GM19438 (cell line): Measurements from ENCODE around the gene PANX3.
"Not testable (repeated sequence)": the region's sequence is repeated elsewhere in the genome, so short reads cannot be mapped to it uniquely, and the experiment has no call there.

Experiments
- ATAC-seq: cut with Tn5 transposase; IDR thresholded peaks from one replicate; pipeline ENCODE4 v1.9.1; 2021; ENCODE audit warnings: low read depth; ENCODE audit not compliant: unreplicated experiment

PANX3 gene, protein sequence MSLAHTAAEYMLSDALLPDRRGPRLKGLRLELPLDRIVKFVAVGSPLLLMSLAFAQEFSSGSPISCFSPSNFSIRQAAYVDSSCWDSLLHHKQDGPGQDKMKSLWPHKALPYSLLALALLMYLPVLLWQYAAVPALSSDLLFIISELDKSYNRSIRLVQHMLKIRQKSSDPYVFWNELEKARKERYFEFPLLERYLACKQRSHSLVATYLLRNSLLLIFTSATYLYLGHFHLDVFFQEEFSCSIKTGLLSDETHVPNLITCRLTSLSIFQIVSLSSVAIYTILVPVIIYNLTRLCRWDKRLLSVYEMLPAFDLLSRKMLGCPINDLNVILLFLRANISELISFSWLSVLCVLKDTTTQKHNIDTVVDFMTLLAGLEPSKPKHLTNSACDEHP

DNA sequence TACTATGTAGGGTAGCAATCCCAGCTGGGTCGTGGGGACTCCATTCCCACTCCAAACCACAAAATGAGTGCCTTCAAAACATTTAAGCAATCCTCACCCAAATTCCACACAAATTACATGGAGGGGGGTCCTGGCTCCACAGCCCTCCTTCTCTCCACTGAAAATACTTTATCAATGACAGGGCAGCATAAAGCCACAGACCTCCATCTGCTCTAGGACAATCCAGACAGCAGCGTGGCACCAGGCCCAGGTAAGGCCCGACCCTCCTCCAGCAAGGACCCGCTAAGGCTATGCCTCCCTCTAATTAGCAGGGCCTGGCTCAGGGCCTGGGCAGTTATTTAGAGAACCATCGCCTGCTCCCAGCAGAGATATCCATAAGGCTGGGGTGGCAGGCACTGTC is at the start of gene PANX3:
Gene PANX3, plus strand, starts transcription at position 365 of the 400 bp plus-strand sequence. CDS start 129 bp downstream, outside the sequence.
- no peak for ATAC-seq

DNA sequence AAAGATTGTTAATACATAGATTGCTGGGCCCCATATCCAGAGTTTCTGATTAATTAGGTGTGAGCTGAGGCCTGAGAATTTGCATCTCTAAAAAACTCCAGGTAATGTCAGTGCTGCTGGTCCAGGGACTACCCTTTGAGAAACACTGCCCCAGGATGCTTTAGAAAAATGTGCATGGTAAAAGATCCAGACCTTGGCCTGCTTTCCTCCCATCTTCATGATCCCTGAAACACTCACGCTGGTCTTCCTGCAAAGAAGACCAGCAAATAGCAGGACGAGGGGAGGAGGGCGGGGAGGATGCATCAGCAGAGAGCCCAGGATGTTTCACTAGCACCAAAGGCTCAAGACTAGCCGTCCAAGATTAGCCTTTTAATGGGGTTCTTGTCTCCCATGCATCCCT is 41.5 kb upstream of the PANX3 start, which contains the start of gene OR8A1:
Gene OR8A1, plus strand, starts transcription at position 301 of the 400 bp plus-strand sequence. CDS start 123 bp downstream, outside the sequence.
- no peak for ATAC-seq

DNA sequence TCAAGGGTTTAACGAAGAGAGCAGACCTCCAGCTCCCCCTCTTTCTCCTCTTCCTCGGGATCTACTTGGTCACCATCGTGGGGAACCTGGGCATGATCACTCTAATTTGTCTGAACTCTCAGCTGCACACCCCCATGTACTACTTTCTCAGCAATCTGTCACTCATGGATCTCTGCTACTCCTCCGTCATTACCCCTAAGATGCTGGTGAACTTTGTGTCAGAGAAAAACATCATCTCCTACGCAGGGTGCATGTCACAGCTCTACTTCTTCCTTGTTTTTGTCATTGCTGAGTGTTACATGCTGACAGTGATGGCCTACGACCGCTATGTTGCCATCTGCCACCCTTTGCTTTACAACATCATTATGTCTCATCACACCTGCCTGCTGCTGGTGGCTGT is 41.1 kb upstream of the PANX3 start:
- no peak for ATAC-seq

DNA sequence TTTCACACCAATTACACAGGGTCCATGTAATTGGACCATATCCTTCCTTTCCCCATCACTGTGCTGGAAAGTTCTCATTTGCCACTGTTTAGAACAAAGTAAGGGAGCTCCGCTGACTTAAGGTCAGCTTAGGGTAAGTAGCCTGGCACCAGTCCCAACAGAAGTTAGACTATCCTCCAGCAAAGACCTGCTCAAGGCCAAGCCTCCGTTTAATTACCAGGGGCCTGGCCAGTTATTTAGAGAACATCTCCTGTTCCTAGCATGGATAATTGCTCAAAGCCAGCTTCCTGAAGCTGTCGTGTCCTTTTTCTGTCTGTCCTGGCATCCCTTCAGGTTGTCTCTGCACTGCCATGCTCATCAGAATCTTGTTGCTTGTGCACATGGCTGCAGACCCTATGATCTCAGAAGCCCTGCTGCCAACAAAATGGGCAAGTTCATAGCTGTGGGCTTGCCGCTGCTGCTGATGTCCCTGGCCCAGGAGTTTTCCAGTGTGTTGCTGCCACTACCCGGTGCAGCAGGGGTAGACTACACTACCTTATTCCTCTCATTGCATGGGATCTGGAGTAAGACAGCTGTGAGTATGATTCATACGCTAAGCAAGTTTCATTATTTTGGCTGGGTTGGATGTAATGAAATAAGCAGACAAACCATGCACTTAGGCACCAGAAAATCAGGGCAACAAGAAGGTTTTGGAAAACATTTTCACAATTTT is 33.4 kb upstream of the PANX3 start:
- ATAC-seq: no peak

DNA sequence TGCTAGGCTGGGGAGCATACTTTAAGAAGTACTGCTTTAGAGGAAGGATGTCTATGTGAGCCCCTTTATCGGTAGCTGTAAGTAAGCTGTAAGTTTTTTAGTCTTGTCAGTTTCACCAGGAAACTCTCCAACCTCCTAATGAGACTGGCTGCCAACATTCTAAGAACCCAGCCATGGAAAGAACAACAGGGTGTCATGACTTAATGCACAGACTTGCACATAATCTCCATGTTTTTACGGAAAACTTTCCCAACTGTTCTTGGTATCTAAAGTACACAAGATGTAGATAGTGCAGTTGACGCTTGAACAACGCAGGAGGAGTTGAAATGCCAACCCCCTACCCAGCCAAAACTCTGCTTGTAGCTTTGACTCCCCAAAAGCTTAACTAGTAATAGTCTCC is 32.5 kb upstream of the PANX3 start:
- no peak for ATAC-seq

DNA sequence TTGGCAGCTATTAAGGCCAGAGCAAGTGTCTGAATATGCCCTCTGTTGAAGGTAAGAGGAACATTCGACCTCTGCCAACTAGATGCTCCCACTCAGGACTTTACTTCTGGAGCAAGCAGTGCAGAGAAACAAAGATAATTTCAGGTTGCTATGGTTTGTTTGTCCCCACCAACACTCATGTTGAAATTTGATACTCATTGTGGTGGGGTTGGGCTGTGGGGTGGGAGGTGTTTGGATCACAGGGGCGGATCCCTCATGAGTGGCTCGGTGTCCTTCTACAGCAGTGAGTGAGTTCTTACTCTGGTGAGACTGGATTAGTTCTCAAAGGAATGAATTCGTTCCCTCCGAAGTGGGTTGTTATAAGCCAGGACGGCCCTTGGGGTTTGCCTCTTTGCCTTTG is 29.4 kb upstream of the PANX3 start:
- no peak for ATAC-seq

DNA sequence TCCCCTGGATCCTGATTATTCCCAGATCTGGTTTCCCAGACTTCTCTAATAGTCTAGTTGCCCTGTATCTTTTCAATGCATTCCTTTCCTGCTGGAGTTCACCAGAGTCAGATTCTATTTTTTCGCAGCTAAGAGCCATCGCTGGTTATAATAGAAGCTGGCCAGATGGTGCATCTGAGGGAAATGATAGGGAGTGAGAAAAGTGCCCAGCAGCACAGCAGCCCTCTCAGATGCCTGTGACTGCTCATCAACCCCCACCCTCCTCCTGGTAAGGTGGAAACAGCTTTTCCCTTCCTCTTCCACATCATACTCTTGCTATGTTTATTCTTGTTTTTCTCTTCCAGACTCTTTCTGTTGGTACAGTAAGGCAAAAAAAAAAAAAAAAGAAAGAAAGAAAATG is 28.7 kb upstream of the PANX3 start:
- no peak for ATAC-seq

DNA sequence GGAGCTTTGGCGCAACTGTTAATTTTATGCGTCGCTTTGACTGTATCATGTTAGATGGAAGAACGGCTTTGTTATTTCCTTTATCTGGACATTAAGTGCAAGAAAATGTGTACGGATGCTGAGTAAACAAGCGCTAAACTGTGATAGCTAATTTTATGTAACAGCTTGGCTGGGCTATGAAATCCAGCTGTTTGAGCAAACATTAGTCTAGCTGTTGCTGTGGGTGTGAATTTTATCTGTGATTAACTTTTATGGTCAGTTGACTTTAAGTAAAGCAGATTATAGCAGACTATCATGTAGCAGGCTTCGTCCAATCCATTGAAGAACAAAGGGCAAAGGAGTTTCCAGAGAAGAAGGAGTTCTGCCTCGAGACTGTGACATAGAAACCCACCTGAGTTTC is 27.4 kb upstream of the PANX3 start:
- ATAC-seq: no peak

DNA sequence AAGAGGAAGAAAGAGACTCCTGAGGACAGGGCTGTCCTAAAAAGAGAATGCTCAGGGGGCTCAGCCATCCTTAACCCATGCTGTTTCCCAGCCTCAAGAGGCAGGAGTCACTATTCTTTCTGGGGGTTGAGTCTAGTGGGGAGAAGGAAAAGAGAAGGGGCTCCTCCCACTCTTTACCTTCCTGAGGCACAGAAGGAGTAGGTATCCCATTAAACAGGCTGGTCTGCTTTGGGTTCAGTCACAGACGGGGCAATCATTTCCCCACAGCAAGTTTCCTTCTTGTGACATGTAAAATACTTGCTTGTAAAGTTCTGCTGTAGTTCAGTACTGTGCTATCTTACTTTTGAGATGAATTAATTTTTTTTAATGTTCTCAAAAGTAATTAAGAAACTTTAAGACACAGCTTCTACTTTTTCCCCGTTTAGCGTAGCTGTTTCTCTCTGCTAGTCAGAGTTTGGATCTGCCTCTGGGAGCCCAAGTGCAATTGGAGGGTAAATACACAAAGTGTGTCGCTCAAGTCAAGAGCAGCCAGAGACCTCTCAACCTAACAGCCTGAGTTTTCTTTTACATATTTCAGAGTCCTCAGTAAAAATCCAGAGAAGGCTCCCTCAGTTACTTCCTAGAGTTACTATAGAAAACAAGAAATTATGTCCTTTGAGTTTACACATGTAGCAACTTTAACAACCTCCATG is 26.4 kb upstream of the PANX3 start:
- ATAC-seq: no peak

DNA sequence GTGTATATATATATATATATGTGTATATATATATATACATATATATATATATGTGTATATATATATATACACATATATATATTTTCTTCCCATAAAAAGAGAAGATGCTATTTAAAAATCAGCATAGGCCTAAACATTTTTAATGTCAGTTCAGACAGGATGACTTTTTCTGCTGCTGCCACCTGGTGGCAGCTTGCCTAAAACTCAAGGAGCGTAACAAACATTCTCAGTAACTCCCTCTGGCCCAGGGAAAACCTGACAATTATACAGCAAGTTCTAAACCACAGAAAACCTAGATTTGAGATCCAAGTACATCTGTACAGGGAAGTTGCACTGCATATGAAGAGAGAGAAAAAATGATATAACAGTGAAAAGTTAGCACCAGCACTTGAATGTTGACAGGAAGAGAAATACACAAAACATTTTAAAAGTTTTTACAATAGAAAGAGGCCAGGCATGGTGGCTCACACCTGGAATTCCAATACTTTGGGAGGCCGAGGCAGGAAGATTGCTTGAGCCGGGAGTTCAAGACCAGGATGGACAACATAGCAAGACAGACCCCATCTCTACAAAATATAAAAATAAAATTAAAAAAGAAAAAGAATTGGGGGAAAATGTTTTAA is 24.9 kb upstream of the PANX3 start:
- no peak for ATAC-seq

DNA sequence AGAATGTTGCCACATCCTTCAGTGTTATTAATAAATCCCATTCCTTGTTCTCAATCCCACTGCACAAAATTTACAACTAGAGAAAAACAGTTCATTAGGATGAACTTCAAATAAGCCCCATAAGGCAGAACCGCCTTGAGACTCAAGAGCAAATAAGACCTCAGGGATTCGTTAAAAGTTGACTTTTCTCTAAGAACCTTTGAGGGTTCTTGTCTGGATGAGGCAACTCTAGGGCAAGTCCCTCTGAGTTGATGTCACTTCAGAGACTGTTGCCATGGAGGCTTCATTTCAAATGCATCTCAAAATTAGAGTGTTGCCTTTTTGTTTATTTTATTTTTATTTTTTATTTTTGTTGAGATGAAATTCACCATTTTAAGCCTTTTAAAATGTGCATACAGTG is 19.8 kb upstream of the PANX3 start:
- ATAC-seq: no peak

DNA sequence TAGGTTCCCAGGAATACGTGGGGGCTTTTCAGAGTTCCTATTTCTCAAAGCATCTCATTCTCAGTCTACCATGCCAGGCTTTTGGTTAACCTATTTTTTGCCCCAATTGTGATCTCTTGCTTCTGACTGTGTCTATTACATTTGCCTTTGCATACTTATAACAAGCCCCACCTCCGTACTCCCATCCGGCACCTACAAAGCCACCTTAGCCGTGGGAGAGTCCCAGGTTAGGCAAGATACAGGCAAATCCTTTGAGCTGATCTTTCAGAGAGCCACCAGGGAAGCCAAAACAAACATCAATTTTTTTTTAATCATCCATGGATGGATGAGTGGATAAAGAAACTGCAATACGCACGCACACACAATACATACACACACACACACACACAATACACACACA is 18.6 kb upstream of the PANX3 start:
- no peak for ATAC-seq

DNA sequence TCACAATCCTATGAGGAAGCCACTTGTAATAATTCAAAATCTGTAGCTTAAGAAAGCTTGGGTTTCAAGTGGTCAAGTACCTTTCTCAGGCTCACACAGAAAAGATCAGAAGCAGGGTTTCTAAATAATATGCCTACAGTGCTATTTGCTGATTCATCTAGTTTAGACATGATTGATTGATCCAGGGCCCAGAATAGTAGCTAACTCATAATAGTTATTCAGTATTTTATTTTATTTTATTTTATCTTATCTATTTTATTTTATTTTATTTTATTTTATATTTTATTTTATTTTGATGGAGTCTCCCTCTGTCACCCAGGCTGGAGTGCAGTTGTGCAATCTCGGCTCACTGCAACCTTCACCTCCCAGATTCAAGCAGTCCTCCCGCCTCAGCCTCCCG is 15.9 kb upstream of the PANX3 start:
- ATAC-seq: no peak

DNA sequence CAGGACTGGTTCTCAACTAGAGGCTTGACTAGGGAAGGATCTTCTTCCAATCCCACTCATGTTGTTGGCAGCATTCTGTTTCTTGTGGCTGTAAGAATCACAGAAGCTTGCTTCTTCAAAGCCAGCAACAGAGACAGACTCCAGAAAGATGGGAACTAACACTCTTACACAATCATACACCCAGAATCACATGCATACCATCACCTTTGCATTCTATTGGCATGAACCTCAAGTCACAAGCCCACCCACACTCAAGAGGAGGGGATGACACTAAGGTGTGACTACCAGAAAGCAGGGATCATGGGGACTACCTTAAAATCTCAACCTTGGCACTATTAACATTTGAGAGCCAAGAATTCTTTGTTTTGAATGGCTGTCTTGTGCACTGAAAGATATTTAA is 13.6 kb upstream of the PANX3 start:
- ATAC-seq: no peak

DNA sequence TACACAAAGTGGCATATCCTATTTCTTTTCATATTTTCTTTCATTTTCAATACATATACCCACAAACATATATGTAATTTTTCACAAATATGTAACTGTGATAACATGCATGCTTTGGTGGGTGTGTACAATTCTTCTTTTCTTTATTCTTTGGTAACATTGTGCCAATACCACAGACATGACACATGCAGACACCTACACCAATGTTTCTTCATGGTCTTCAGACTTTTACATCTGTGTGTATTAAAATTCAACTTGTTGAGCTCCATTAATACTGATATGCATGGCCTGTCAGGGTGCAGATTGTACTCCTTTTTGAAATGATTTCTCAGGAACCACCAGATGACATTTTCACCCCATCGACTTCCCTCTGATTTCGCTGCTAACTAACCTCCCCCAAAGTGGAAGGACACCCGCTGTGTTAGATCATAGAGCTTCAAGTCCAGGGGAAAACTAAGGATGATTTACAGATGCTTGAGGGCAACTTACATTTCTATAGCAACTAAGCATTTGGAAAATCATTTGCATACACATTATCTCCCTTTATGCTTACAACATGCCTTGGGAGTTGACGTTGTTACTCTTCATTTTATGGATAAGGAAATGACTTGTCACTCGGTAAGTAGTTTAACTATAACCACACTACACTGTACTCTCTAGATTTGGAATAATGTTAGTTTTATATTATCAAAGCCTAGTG is 10.5 kb upstream of the PANX3 start:
- no peak for ATAC-seq

DNA sequence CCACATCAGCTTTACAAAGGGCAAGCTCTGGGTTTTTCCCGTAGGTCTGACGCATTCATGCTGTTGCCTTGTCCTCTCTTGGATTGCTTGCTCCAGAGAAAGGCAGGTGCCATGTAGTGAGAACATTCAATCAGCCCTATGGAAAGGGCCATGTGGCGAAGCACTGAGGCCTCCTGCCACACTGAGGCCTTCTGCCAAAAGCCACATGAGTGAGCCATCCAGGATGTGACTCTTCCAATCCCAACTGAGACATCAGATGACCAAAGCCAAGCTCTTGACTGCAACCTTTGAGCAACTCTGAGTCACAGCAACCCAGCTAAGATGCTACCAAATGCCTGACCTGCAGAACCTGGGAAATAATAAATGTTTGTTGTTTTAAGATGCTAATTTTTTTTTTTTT is 9.0 kb upstream of the PANX3 start:
- no peak for ATAC-seq

DNA sequence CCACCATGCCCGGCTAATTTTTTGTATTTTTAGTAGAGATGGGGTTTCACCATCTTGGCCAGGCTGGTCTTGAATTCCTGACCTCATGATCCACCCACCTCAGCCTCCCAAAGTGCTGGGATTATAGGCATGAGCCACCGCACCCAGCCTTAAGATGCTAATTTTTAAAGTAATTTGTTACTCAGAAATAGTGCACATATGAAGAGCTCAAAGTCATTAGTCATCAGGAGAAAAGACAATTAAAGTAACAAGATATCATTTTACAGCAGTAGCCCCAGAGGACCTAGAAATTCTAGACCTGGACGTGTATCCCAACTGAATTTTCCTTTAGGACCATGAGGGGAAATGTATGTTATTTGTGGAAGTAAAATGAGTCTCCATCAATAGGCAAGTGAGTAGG is 8.5 kb upstream of the PANX3 start:
- ATAC-seq: not testable (repeated sequence)

DNA sequence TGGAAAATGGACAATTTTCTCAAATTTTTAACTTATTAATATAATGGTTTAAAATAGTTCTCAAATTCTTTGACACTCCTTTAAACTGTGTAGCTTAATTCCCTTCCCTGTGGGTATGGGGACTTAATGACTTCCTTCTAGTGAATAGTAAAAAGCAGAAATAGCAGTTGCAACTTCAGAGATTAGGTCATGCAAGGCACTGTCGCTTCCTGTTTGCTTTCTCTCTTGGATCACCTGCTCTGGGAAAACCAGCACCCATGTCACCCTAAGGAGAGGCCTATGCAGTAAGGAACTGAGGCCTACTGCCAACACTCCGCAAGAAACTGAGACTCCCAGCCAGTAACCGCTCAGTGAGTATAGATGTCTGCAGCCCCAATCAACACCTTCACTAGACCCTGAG is 5.5 kb upstream of the PANX3 start:
- ATAC-seq: no peak

DNA sequence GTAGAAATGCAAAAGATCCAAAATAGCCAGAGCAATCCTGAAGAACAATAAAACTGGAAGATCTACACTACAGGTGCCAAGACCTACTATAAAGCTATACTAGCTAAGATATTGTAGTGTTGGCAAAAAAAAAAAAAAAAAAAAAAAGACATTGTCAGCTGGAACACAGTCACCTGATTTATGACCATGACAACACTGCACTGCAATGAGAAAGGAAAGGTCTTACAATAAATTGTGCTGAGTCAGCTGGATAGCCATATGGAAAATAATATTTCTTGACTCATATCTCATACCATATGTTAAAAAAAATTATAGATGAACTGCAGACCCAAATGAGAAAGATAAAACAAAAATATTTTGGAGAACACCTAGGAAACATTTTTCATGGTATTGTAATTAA is 3.1 kb upstream of the PANX3 start:
- no peak for ATAC-seq

DNA sequence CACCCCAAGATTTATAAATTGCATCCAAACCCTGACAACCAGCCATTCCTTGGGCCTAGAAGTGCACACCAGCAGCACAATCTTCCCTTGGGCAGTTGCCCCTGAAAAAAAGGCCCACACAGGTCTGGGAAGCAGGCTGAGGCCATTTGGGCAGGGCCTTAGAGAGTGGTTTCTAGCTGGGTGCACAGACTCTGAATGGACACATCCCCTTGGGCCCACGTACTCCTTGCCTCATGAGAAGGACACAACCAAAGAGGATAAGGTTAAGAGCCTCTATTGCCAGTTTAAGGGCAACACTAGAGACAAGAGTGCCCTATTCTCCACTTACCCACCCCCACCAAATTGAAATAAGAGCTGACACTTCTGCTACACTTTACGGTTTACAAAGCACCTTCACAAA is 933 bp upstream of the PANX3 start:
- ATAC-seq: no peak
